Endometrial microvascular endothelial cells (primary cell): ENCODE data around the gene OR2D2. TPM values are rescaled to one million over a fixed set of nuclear protein-coding genes. Genes with fewer than 3 reads are reported as not detected.
"Not testable (repeated sequence)": the region's sequence is repeated elsewhere in the genome, so short reads cannot be mapped to it uniquely, and the experiment has no call there.

Experiments
- in situ Hi-C: cut with HindIII; loops from 2 replicates; pipeline ENCODE4 v1.10.0; 2017; ENCODE audit warnings: low sequenced_read_pairs, low pct_unique_long_range_greater_than_20kb; ENCODE audit errors: inconsistent ontology term
- total RNA-seq: library from RNA; depleted of rRNA; stranded (reverse); fragments of >200 nt; gene quantifications from one replicate; pipeline ENCODE4 v1.2.3, GENCODE V29; 2015; ENCODE audit errors: inconsistent ontology term

The OR2D2 gene
- total RNA-seq, 1 donor from 2014 or later: not detected

DNA sequence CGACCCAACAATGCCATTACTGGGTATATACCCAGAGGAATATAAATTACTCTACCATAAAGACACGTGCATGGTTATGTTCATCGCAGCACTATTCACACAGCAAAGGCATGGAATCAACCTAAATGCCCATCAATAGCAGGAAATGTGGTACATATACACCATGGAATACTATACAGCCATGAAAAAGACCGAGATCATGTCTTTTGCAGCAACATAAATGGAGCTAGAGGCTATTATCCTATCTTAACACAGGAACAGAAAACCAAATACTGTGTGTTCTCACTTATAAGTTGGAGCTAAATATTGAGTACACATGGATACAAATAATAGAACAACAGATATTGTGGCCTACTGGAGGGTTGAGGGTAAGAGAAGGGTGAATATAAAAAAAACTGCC, 3.5 kb downstream of the OR2D2 start:
- in situ Hi-C loops: no loop called here

DNA sequence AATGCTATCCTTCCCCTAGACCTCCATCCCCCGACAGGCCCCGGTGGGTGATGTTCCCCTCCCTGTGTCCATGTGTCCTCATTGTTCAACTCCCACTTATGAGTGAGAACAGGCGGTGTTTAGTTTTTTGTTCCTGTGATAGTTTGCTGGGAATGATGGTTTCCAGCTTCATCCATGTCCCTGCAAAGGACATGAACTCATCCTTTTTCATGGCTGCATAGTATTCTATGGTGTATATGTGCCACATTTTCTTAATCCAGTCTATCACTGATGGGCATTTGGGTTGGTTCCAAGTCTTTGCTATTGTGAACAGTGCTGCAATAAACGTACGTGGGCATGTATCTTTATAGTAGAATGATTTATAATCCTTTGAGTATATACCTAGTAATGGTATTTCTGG, 4.6 kb downstream of the OR2D2 start:
- in situ Hi-C loops: not testable (repeated sequence)

DNA sequence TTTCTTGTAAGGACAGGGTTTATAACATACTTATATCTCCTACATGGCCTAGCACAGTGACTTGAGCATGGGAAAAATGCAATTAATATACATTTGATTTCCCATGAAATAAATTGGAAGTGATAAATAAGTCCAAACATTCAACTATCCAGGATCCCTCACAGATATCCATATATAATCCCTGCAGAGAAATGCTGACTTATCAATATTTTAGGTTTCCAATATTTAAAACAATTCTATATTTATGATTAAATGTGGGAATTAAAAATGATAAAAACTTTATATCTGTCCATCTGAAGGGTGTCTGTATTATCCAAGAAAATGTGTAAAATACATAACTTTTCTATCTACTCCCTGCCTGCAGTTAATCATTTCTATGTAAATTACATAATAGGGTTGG, 9.5 kb downstream of the OR2D2 start:
- in situ Hi-C loops: no loop called here

DNA sequence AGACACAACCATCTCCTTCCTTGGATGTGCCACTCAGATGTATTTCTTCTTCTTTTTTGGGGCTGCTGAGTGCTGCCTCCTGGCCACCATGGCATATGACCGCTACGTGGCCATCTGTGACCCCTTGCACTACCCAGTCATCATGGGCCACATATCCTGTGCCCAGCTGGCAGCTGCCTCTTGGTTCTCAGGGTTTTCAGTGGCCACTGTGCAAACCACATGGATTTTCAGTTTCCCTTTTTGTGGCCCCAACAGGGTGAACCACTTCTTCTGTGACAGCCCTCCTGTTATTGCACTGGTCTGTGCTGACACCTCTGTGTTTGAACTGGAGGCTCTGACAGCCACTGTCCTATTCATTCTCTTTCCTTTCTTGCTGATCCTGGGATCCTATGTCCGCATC, 15.4 kb downstream of the OR2D2 start:
- in situ Hi-C loops: no loop called here

DNA sequence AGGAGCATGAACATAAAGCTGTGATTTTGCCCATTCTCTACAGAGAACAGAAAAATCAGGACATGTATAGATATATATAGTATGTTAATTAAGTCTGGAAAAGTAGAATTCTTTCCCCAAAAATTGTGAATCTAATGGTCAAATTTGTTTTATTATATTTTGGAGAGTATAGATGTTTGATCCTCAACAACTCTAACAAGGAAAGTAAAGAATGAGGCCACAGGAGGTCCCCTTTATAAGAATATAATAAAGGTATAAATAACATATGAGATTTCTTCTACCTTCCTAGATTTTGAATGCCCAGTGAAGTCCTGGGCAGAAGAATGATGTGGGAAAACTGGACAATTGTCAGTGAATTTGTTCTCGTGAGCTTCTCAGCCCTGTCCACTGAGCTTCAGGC, 16.0 kb downstream of the OR2D2 start, which contains the start of gene OR10A4:
TSS of gene OR10A4 (plus strand) at position 301 of the 400 bp plus-strand sequence. CDS start at position 324, 23 bp downstream.
- in situ Hi-C loops: no loop called here

DNA sequence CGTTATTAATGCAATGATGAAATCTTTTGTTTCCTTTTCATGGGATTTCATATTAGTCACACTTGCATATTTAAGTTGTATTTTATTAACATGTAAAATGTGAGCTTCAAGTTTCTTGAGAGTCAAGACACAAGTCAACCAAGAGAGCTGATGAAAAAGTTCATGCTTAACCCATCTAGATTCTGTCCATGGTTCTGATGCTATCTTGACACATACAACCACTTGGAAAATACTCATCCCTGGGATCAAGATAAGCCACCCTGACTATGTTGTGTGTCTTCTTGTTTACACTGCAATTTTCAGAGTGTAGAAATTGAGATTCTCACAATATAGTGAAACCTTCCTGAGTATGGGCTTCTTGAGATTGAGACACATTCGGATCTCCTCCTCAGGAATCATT, 16.5 kb downstream of the OR2D2 start:
- in situ Hi-C loops: no loop called here

DNA sequence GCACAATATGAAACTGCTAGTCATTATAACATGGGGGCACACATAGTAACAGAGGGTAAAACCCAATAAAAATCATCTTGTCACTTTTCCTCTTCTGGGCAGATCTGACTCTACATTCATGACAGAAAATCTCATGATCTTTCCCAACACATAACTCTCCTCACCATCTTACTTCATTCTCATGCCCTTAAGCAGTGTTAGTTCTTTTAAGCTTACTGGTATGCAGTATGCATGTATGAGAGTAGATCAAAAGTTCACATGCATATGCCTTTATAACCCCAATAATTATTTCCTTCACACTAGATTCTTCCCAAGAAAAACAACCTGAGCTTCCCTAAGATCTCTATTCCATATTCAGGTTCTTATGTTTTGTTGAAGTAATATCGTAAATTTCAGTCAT, 21.0 kb downstream of the OR2D2 start:
- in situ Hi-C loops: no loop called here

DNA sequence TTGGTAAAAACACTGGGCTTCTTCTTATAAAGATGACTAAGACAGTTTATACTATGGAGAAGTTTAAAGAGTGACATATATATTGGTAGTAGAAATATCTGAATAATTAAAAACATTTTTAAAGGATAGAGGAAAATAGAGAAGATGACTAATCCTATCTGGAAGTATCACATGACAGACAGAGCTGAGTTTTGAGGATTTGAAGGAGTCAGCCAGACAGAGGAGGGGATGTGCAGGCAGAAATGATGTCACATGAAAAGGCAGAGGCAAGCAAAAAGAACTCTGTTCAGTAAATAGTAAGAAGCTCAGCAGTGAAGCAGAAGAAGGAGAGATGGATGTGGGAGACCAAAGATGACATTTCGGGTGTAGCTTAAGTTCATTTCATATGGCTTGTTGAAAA, 27.9 kb downstream of the OR2D2 start:
- in situ Hi-C loops: no loop called here

DNA sequence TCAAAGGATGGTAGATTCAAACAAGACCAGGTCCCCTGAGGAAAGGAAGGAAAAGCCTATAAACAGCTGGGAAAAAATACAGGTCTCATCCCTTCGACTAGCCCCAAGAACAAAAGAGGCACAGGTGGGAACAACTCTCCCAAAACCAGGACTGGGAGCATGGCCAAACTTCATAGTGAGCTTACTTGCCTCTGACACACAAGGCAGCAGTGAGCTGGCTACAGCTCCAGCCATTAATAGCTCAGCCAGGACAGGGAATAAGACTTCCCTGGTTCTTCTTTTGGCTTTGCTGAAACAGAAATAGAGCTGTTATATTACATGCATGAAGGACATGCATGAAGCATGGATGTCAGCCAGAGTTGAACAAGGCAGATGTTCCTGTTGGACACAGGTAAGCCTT, 29.3 kb downstream of the OR2D2 start, which contains the start of gene OR10A2:
TSS of gene OR10A2 (plus strand) at position 97 of the 400 bp plus-strand sequence. CDS start 6,698 bp downstream, outside the sequence.
- in situ Hi-C loops: no loop called here

DNA sequence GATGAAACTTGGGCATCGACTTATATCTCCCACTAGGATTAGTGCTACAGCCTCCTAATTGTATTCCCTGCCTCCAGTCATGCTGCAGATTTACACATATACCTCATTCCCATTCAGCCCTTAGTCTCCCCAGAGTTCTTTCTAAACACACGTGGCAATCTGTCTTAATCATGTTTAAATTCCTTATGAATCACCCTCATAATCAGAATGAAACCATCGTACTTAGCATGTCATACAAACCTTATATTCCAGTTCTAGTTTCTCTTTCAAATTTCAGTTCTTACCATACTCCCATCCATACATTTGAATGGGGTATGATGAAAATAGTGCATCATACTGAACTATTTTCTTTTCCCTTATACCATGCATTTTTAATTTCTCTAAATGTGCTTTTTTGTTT, 35.4 kb downstream of the OR2D2 start:
- in situ Hi-C loops: no loop called here

DNA sequence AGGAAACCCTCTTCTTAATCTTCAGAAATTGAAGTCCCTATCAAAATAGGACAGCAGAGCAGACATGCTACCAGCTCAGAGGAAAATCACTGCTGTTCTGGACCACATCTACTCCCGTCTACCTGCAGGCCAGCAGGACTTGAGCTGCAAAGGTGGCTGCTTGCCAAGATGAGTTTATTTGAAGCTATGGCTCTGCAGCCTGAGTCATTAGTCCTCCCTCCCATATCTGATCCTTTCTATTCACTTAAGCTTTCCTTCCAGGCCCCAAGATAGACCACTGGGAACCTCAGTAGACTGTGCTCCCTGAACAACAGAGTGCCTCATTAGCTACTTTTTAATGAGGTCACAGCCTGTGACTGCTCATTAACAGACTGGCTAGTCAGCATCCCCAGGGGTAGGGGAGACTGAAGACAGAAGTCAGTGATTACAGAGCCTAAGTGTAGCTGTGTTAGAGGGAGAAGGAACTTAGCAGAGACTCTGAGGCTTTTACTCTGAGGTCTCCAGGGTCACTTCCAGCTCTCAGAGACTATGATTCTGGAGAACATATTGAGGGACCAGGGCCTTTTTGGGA, 36.2 kb downstream of the OR2D2 start:
- in situ Hi-C loops: no loop called here

DNA sequence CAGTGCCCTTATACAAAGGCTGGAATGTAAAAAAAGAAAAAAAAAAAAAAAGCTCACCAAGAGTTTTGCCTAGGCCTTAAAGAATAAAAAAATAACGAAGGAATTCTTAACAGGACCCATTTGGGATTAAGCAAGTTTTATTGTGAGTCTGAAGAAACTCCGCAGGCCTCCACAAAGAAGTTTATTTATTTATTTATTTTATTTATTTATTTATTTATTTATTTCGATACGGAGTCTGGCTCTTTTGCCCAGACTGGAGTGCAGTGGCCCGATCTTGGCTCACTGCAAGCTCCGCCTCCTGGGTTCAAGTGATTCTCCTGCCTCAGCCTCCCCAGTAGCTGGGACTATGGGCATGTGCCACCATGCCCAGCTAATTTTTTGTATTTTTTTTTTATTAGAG, 37.5 kb downstream of the OR2D2 start:
- in situ Hi-C loops: not testable (repeated sequence)

DNA sequence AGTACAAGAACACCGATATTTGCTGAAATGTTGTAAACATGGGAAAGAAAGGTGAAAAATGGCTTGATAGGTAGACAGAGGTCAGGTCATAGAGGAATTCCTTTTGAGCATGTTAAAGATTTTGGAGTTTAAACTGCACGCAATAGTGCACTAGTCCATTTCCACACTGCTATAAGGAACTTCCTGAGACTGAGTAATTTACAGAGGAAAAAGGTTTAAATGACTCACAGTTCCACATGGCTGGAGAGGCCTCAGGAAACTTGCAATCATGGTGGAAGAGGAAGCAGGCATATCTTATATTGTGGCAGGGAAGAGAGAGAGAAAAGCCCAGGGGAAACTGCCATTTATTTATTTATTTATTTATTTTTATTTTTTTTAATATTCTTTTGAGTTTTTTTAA, 41.8 kb downstream of the OR2D2 start:
- in situ Hi-C loops: no loop called here

DNA sequence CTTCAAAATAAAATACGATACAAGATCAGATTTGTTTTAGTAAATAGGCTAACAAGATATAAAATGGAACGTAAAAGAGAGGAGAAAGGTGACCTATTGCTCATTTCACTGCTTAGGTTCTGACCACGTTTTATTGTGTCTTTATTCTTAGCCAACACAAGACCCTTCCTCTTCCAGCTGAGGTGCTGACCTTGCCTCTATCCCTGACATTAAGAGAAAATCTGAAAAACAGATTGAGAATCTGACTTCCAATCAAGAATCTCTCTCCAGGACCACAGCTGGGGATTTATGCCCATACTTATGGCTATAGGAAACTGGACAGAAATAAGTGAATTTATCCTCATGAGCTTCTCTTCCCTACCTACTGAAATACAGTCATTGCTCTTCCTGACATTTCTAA, 46.9 kb downstream of the OR2D2 start, which contains the start of gene OR10A5:
TSS of gene OR10A5 (plus strand) at position 301 of the 400 bp plus-strand sequence. CDS start at position 301, 0 bp downstream.
- in situ Hi-C loops: no loop called here

DNA sequence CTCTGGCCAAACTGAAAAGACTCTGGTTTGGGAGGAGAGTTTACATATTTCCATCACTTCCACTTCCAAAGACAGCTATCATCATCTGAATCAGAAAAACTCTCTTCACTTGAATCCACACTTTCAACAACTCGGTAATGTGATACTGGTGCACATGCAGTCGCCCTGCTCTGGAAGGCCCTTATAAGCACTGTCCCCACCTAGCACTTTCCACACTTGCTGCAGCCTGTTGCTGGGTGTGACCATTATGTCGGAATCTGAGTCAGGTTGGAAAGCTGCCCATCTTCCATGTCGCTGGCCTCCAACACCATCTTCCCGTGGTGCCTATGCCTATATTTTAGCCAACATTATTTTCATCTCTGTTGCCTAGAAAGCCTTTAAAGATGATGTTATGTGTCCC, 47.9 kb downstream of the OR2D2 start:
- in situ Hi-C loops: no loop called here

DNA sequence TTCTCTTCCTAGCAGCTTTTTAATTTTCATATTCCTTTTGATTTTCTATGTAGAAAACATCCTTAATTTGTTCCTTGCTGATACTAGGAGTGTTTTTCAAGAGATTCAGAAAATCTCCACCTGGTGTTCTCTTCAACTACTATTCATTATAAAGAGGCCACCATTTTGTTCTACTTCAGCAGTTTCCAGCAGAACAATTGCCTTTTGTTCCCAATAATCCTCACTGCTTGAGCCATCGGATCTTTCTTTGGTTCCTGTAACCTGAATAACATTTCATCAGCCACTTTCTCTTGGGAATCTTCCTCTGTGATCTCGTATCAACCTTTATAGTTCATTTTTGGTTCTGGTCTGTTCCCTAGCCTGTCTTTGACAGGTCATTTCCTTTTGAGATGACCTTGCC, 48.6 kb downstream of the OR2D2 start:
- in situ Hi-C loops: no loop called here

DNA sequence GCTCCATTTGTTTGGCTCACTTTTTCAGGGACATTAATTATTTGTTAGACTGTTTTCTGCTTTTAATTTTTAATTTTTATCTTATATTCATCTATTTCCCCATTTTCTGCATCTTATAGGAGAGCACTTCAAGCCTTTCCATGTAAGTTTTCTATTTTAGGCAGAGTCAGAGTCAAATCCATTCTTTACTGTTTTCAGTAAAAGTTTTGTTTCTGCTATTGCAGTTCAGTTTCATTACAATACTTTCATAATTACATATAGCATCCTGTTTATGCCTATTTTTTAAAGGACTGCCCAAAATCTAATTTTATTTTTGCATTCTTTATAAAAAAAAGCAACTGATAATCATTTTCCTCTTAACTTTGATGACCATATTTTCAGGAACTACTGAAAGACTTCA, 50.6 kb downstream of the OR2D2 start:
- in situ Hi-C loops: no loop called here
